Mucosa of rectum (tissue), 2 donors: ENCODE measurements around the gene ANXA3.
A peak's percentile ranks its signal among the peaks of the same experiment; 100 is the strongest.

Source experiments
- H3K27ac ChIP-seq, 2 donors: one replicate each; pipeline ENCODE4 v1.7.0; 2013; ENCODE audit warnings: inconsistent platforms in 2 of 2, low read depth in 2 of 2, low read length in 2 of 2
- H3K27me3 ChIP-seq, 2 donors: one replicate each; pipeline ENCODE4 v1.7.0; 2013; ENCODE audit warnings: low read length in 2 of 2; ENCODE audit not compliant: control insufficient read depth in 2 of 2, insufficient read depth in 2 of 2
- H3K36me3 ChIP-seq, 2 donors: one replicate each; pipeline ENCODE4 v1.7.0; 2013; ENCODE audit warnings: low read length in 2 of 2; ENCODE audit not compliant: control insufficient read depth in 2 of 2, insufficient read depth in 2 of 2
- H3K4me1 ChIP-seq, 2 donors: one replicate each; pipeline ENCODE4 v1.7.0; 2013; ENCODE audit warnings: low read length in 2 of 2, mild to moderate bottlenecking in 1 of 2; ENCODE audit not compliant: control insufficient read depth in 2 of 2, insufficient read depth in 2 of 2
- H3K4me3 ChIP-seq, 2 donors: one replicate each; pipeline ENCODE4 v1.7.0; 2013; ENCODE audit warnings: low read length in 2 of 2
- H3K9ac ChIP-seq, 2 donors: one replicate each; pipeline ENCODE4 v1.7.0; 2013; ENCODE audit warnings: low read length in 2 of 2, low read depth in 1 of 2, mild to moderate bottlenecking in 1 of 2
- H3K9me3 ChIP-seq, 2 donors: one replicate each; pipeline ENCODE4 v1.7.0; 2013; ENCODE audit warnings: low read length in 2 of 2; ENCODE audit not compliant: control insufficient read depth in 2 of 2
- donor health status: healthy.
- donor health status: Normal muscosa, but diverticular disease.

Gene ANXA3

DNA sequence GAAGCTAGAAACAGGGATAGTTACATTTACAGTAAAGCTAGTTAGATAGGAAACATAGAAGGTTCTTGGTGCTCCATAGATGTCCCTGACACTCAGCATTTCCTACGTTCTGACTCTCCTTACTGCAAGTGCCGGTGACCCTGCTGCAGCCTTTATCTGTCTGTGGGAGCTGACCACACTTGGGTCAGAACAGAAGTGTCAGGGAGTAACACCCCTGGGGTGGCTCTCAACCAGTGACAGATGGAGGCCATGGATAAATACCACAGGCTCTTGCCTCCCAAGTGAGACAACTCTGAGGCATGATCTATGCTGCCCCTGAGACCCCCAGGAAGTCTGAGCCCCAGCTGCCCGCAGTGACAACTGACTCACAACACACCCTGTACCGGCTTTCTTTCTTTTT lies 69.8 kb downstream of the ANXA3 start:
- no peak overlapping the region for H3K27ac ChIP-seq
- H3K36me3 ChIP-seq, result no peaks in the 10 kb centered on the region
- H3K9ac ChIP-seq, result no peak overlapping the region
- no peaks in the 10 kb centered on the region for H3K27me3 ChIP-seq
- no peak overlapping the region for H3K4me3 ChIP-seq
- H3K4me1 ChIP-seq, result peaks cover 0 to 5% of the 10 kb centered on the region in 2 donors
- H3K9me3 ChIP-seq, result no peaks in the 10 kb centered on the region

GRCh38 chr4:78622253-78622979 lies 70.8 kb downstream of the ANXA3 start:
- H3K4me1 ChIP-seq, result peaks cover 0 to 5% of the 10 kb centered on the region in 2 donors
- no peak overlapping the region for H3K9ac ChIP-seq
- no peak overlapping the region for H3K4me3 ChIP-seq
- no peaks in the 10 kb centered on the region for H3K9me3 ChIP-seq
- H3K36me3 ChIP-seq, result no peaks in the 10 kb centered on the region
- peak overlapping the region; percentile 9 to 13 for H3K27ac ChIP-seq
- H3K27me3 ChIP-seq, result no peaks in the 10 kb centered on the region

- H3K9me3 ChIP-seq, result no peaks in the 10 kb centered on the region
- peaks cover 5% of the 10 kb centered on the region in 2 donors for H3K4me1 ChIP-seq
- H3K36me3 ChIP-seq, result no peaks in the 10 kb centered on the region
- H3K27me3 ChIP-seq, result no peaks in the 10 kb centered on the region
- H3K9ac ChIP-seq, result no peak overlapping the region
- no peak overlapping the region for H3K4me3 ChIP-seq
- H3K27ac ChIP-seq, result no peak overlapping the region
Observed at GRCh38 chr4:78624048-78624447, 72.5 kb downstream of the ANXA3 start.

DNA sequence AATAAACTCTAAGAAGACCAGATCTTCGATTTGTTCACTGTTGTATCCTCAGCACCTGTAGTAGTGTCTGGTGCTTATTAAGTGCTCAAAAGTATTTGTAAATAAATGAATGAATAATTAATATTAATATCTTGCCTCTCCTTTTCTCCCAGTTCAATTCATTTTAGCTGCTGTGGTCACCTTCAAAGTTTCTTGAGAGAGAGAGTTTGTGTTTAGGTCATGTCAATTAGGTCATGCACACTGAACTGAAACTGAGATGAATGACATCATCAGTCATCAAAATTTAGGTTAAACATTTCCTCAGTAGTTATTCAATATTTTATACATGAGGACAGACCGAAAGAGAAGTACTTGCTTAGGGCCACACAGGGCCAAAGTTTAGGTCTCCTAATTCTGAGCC lies 73.5 kb downstream of the ANXA3 start:
- H3K36me3 ChIP-seq, result no peaks in the 10 kb centered on the region
- H3K4me3 ChIP-seq, result no peak overlapping the region
- no peak overlapping the region for H3K9ac ChIP-seq
- peaks cover 11 to 15% of the 10 kb centered on the region in 2 donors for H3K4me1 ChIP-seq
- no peaks in the 10 kb centered on the region for H3K27me3 ChIP-seq
- no peak overlapping the region for H3K27ac ChIP-seq
- no peaks in the 10 kb centered on the region for H3K9me3 ChIP-seq

DNA sequence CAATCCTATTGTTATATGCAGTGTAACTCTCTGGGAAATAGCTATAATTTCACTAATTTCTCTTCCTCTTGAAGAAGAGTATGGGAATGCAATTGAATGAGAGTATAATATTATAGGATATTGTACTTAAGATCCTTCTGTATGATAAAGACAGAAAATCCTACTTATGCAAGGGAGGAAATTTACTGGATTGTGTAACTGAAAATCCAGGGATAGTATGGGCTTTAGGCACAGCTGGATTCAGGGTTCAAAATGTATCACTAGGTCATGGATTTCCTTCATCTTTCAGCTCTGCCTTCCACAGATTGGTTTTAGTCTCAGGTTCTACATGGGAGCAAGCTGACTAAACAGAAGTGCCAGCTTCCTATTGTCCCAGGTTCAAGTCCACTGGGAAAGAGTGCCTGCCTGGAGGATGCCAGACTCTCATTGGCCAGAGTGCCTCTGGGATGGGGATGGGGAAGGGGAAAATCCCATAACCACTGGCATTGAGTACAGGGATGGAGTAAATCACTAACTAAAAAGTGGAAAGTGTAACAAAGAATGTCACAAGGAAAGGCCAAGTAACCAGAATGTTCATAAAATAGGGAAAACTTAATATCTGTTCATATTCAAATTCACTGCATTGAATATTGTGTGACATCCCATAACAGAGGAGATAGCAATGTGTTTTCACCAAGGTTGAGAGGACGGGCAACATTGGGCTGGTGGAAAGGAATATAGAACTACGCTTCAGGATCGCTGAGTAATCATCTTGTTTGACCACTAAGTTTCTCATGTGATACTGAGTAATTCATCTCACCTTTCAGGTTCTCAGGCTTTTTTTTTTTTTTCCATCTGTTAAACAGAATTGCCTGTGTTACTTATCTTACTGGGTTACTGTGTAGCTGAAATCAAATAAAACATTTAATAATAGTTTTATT lies 75.7 kb downstream of the ANXA3 start:
- Histone ChIP-seq H3K4me3 (no peak overlapping the region), H3K27ac (no peak overlapping the region), H3K4me1 (peaks cover 9 to 15% of the 10 kb centered on the region in 2 donors), H3K9me3 (no peaks in the 10 kb centered on the region), H3K9ac (no peak overlapping the region), H3K36me3 (no peaks in the 10 kb centered on the region), H3K27me3 (no peaks in the 10 kb centered on the region)

GRCh38 chr4:78627966-78628678 lies 76.6 kb downstream of the ANXA3 start:
- H3K9me3 ChIP-seq, result no peaks in the 10 kb centered on the region
- H3K27me3 ChIP-seq, result no peaks in the 10 kb centered on the region
- no peak overlapping the region for H3K4me3 ChIP-seq
- no peak overlapping the region for H3K9ac ChIP-seq
- peak overlapping the region in 1 of 2 donors; percentile 12 for H3K27ac ChIP-seq
- no peaks in the 10 kb centered on the region for H3K36me3 ChIP-seq
- H3K4me1 ChIP-seq, result peaks cover 9 to 15% of the 10 kb centered on the region in 2 donors

DNA sequence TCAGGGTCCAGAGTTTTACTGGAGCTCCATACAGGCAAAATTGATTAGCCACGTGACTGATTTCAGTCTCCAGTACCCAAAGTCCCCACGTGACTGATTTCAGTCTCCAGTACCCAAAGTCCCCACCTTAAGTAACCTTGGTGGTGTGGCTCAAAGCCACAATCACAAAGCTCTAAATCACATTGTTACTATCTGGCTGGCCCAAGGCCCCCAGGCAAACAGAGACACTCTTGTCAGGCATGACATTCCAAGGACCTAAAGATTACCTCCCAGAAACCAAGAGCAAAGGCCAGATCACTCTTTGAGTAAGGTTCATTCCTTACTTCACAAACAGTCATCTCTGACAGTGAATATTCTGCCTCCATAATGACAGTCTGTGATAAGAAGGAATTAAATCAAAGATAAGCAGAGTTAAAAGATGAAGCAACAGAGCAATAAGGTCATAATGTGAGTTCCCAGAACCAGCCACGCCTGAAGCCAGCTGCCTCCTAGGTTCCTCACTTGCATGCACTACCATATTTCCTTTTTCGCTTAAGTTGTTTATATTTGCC lies 78.5 kb downstream of the ANXA3 start:
- Histone ChIP-seq H3K9ac (no peak overlapping the region), H3K27ac (peak overlapping the region; percentile 71 to 74), H3K4me1 (peaks cover 7 to 15% of the 10 kb centered on the region in 2 donors), H3K4me3 (no peak overlapping the region), H3K36me3 (no peaks in the 10 kb centered on the region), H3K27me3 (no peaks in the 10 kb centered on the region), H3K9me3 (no peaks in the 10 kb centered on the region)

GRCh38 chr4:78630615-78631014 lies 79.0 kb downstream of the ANXA3 start:
- peaks cover 7 to 15% of the 10 kb centered on the region in 2 donors for H3K4me1 ChIP-seq
- no peaks in the 10 kb centered on the region for H3K27me3 ChIP-seq
- peak overlapping the region; percentile 31 to 74 for H3K27ac ChIP-seq
- no peak overlapping the region for H3K9ac ChIP-seq
- H3K9me3 ChIP-seq, result no peaks in the 10 kb centered on the region
- no peaks in the 10 kb centered on the region for H3K36me3 ChIP-seq
- no peak overlapping the region for H3K4me3 ChIP-seq

- no peak overlapping the region for H3K9ac ChIP-seq
- H3K9me3 ChIP-seq, result no peaks in the 10 kb centered on the region
- no peak overlapping the region for H3K27ac ChIP-seq
- no peak overlapping the region for H3K4me3 ChIP-seq
- H3K36me3 ChIP-seq, result no peaks in the 10 kb centered on the region
- H3K4me1 ChIP-seq, result peaks cover 7 to 9% of the 10 kb centered on the region in 2 donors
- no peaks in the 10 kb centered on the region for H3K27me3 ChIP-seq
Observed at GRCh38 chr4:78634011-78634664, 82.6 kb downstream of the ANXA3 start.
